Effector memory CD4-positive, alpha-beta T cell (primary cell): ENCODE data around the gene RIN3.

Experiments
- DNase-seq, 3 donors: peaks; one replicate each; pipeline ENCODE4 v3.0.0-alpha.2; 2020
- H3K27ac ChIP-seq: 2 replicates; pipeline ENCODE4 v1.7.0; 2013; ENCODE audit warnings: mild to moderate bottlenecking, low read length, moderate library complexity; ENCODE audit not compliant: insufficient read depth, poor library complexity, severe bottlenecking
- H3K27me3 ChIP-seq: replicated peaks from 2 replicates; pipeline ENCODE4 v1.7.0; 2013; ENCODE audit warnings: mild to moderate bottlenecking, low read length; ENCODE audit not compliant: insufficient read depth, control insufficient read depth, poor library complexity, severe bottlenecking
- H3K36me3 ChIP-seq: 2 replicates; pipeline ENCODE4 v1.7.0; 2013; ENCODE audit warnings: mild to moderate bottlenecking, low read length, moderate library complexity; ENCODE audit not compliant: control insufficient read depth, insufficient read depth
- H3K4me1 ChIP-seq: 2 replicates; pipeline ENCODE4 v1.7.0; 2013; ENCODE audit warnings: low read length, mild to moderate bottlenecking; ENCODE audit not compliant: control insufficient read depth, insufficient read depth, poor library complexity, severe bottlenecking
- H3K4me3 ChIP-seq: 2 replicates; pipeline ENCODE4 v1.7.0; 2013; ENCODE audit warnings: low read length, low read depth, mild to moderate bottlenecking; ENCODE audit not compliant: insufficient read depth, poor library complexity, severe bottlenecking
- H3K9me3 ChIP-seq: 2 replicates; pipeline ENCODE4 v1.7.0; 2013; ENCODE audit warnings: mild to moderate bottlenecking, low read length, moderate library complexity; ENCODE audit not compliant: control insufficient read depth

RIN3 gene

GRCh38 chr14:92494512-92494911, 19.1 kb upstream of the RIN3 start:
- no peak overlapping the region for H3K4me3 ChIP-seq
- H3K27ac ChIP-seq: no peak overlapping the region

GRCh38 chr14:92495027-92495426, 18.6 kb upstream of the RIN3 start:
- no peak overlapping the region for H3K4me3 ChIP-seq
- DNase-seq: no peak
- no peaks in the 10 kb centered on the region for H3K27me3 ChIP-seq
- H3K9me3 ChIP-seq: no peaks in the 10 kb centered on the region
- no peak overlapping the region for H3K27ac ChIP-seq
- H3K36me3 ChIP-seq: no peaks in the 10 kb centered on the region
- H3K4me1 ChIP-seq: no peaks in the 10 kb centered on the region

More at GRCh38 chr14:92494512-92494911, 19.1 kb upstream of the RIN3 start:
- DNase-seq: no peak
- Histone ChIP-seq H3K9me3 (no peaks in the 10 kb centered on the region), H3K36me3 (no peaks in the 10 kb centered on the region), H3K27me3 (no peaks in the 10 kb centered on the region), H3K4me1 (no peaks in the 10 kb centered on the region)

GRCh38 chr14:92496191-92496857, 17.3 kb upstream of the RIN3 start:
- Histone ChIP-seq H3K4me1 (no peaks in the 10 kb centered on the region), H3K27ac (no peak overlapping the region), H3K9me3 (no peaks in the 10 kb centered on the region), H3K4me3 (no peak overlapping the region), H3K36me3 (no peaks in the 10 kb centered on the region), H3K27me3 (no peaks in the 10 kb centered on the region)
- DNase-seq: no peak

DNA sequence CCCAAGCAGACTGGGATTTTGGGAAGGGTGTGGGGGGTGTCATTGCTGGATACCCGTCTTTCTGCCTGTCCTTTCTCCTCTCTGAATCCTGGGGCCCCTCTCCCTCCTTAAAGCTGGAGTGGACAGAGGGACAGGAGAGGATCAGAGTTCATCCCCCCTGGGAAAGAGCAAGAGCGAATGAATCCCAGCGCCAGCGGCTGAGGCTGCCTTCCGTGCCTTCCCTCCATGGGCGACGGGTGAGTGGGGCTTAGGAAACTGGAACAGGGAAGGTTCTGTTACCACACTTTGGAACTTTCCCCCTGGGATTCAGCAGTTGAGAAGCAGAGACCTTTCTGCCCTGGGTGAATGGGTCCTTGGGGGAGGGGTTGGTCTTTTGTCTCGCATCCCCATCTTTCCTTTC, 16.2 kb upstream of the RIN3 start:
- no peaks in the 10 kb centered on the region for H3K4me1 ChIP-seq
- DNase-seq: no peak
- no peaks in the 10 kb centered on the region for H3K27me3 ChIP-seq
- no peak overlapping the region for H3K27ac ChIP-seq
- H3K36me3 ChIP-seq: no peaks in the 10 kb centered on the region
- H3K9me3 ChIP-seq: no peaks in the 10 kb centered on the region
- no peak overlapping the region for H3K4me3 ChIP-seq

DNA sequence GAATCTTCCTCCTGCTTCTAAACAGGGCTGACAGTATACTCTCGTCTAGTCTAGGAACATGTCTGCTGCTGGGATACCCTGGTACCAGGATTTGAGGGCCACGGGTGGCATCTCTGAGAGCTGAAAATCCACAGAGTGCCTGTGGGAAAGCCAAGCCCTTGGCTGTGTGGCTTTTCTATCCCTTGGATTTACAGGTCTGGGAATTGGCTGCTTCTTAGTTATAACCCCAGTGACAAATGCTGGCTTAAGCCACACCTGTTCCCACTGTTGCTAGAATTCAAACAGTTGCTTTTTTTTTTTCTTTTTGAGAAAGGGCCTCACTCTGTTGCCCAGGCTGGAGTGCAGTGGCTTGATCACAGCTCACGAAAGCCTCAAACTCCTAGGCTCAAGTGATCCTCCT, 14.3 kb upstream of the RIN3 start:
- no peaks in the 10 kb centered on the region for H3K9me3 ChIP-seq
- no peak overlapping the region for H3K27ac ChIP-seq
- H3K4me3 ChIP-seq: no peak overlapping the region
- no peaks in the 10 kb centered on the region for H3K27me3 ChIP-seq
- H3K4me1 ChIP-seq: no peaks in the 10 kb centered on the region
- no peak for DNase-seq
- H3K36me3 ChIP-seq: no peaks in the 10 kb centered on the region

- no peak overlapping the region for H3K4me3 ChIP-seq
- H3K27ac ChIP-seq: no peak overlapping the region
- no peaks in the 10 kb centered on the region for H3K9me3 ChIP-seq
- no peaks in the 10 kb centered on the region for H3K27me3 ChIP-seq
- H3K36me3 ChIP-seq: no peaks in the 10 kb centered on the region
- DNase-seq: no peak
- no peaks in the 10 kb centered on the region for H3K4me1 ChIP-seq
Observed at GRCh38 chr14:92500491-92500941, 13.1 kb upstream of the RIN3 start.

DNA sequence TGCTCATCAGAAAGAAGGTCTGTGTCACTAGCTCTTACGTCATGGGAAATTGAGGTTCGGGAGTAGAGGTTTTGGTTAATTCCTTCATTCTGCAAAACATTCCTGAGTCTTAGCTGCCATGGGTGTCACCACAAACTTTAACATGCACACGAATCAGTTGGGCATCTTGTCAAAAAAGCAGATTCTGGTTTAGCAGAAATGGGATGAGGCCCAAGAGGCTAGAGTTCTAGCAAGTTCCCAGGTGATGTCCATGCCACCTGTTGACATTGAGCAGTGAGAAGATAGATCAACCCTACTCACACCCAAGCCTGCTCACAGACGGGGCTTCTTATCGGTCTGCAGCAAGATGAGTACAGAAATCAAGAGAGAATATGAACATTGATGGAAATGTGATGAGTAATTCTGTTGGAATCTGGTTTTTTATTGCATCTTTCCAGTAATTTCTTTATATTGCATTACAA, 11.7 kb upstream of the RIN3 start:
- Histone ChIP-seq H3K4me1 (peaks cover 4% of the 10 kb centered on the region), H3K9me3 (no peaks in the 10 kb centered on the region), H3K4me3 (no peak overlapping the region), H3K27me3 (no peaks in the 10 kb centered on the region), H3K36me3 (no peaks in the 10 kb centered on the region), H3K27ac (no peak overlapping the region)
- no peak for DNase-seq

DNA sequence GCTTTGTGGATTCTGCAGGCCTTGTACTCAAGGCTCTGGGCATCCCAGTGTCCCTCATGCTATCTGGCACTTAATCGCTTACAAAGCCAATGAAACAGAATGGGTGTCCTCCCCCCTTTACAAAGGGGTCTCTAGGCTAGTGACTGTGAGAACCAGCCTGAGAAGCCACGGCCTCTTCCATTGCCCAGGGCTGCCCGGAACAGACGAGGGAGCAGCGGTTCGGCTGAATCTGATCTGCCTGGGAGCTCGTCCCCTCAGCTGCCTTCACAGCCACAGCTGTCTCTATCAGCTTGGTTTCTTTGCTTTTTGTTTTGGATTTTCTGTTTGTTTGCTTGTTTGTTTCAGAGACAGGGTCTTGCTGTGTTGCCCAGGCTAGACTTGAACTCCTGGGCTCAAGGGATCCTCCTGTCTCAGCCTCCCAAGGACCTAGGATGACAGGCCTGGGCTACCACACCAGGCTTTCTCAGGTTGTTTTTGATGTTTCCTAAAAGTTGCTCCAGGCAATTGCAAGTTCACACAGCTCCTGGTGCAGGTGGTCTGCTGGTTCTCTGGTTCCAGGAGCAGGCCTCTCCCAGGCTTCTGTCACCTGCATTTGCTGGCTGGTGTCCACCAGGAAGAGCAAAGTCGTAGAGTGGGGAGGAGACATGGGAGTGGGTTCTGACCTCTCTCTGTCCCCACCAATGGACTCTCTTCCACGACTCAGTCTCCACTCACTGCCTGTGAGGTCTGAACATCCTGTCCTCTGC, 10.9 kb upstream of the RIN3 start:
- H3K27ac ChIP-seq: no peak overlapping the region

DNA sequence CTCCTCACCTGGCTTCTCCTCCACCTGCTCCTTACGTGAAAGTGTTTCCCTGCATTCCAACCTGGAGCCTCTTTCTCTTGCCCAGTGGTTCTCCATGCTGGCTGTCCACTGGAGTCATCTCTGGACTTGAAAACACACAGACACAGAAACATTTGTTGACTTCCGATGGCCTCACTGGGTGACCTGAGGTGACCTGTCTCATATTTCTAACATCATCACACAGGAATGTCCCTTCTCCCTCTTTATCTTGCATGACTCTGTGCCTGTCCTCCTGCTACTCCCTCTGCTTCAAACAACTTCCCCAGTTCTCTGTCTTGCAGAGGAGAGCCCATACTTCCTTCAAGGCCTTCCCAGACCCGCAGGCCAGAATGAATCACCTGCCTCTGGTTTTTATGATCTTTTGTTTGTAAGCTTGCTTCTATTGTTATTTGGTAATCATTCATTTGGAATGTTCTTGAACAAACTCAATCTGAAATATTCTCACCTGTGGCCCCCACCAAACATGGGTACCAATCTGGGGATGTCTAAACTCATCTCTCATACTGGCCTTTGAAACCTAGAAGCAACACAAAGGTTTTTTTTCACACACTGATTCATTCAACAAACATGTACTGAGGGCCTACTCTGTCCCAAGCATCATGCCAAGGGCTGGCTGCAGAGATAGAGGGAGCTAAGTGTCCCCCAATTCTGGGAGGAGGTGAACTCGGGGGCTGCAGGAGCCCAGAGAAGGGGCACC, 9.7 kb upstream of the RIN3 start:
- no peak overlapping the region for H3K27ac ChIP-seq
- H3K9me3 ChIP-seq: no peaks in the 10 kb centered on the region
- no peak for DNase-seq
- H3K4me1 ChIP-seq: peaks cover 4% of the 10 kb centered on the region
- H3K27me3 ChIP-seq: no peaks in the 10 kb centered on the region
- H3K36me3 ChIP-seq: no peaks in the 10 kb centered on the region
- H3K4me3 ChIP-seq: no peak overlapping the region

More for the DNA sequence above, 10.9 kb upstream of the RIN3 start:
- no peak overlapping the region for H3K4me3 ChIP-seq
- no peaks in the 10 kb centered on the region for H3K27me3 ChIP-seq
- no peaks in the 10 kb centered on the region for H3K9me3 ChIP-seq
- peaks cover 4% of the 10 kb centered on the region for H3K4me1 ChIP-seq
- no peak for DNase-seq
- no peaks in the 10 kb centered on the region for H3K36me3 ChIP-seq

- Histone ChIP-seq H3K9me3 (no peaks in the 10 kb centered on the region), H3K36me3 (no peaks in the 10 kb centered on the region), H3K4me3 (no peak overlapping the region), H3K27me3 (no peaks in the 10 kb centered on the region), H3K27ac (no peak overlapping the region), H3K4me1 (peaks cover 4% of the 10 kb centered on the region)
- no peak for DNase-seq
Observed at GRCh38 chr14:92505826-92506225, 7.8 kb upstream of the RIN3 start.
